NCI-H2171 treated with DMSO at 0.1 percent for 48 hours (cell line): ENCODE results near the gene TTC32.
"Not testable (repeated sequence)": the region's sequence is repeated elsewhere in the genome, so short reads cannot be mapped to it uniquely, and the experiment has no call there.

Experiments used
- DNase-seq: peaks from one replicate; lab custom pipeline; 2025; lab: John Stamatoyannopoulos, UW

Gene TTC32

GRCh38 chr2:19901442-19902215 lies at the start of gene TTC32:
TSS of gene TTC32 (minus strand) at chr2:19901983. CDS start at chr2:19901854, 129 bp downstream.
- peak; percentile 98 for DNase-seq

GRCh38 chr2:19949071-19949470 lies 47.3 kb upstream of the TTC32 start:
- DNase-seq = no peak

- DNase-seq = no peak
Measured at GRCh38 chr2:19947184-19947940, 45.6 kb upstream of the TTC32 start.

- DNase-seq = no peak
Measured at GRCh38 chr2:19944205-19944845, 42.5 kb upstream of the TTC32 start.

- DNase-seq = no peak
Measured at GRCh38 chr2:19943189-19943588, 41.4 kb upstream of the TTC32 start.

- DNase-seq = no peak
Measured at GRCh38 chr2:19942199-19942598, 40.4 kb upstream of the TTC32 start.

GRCh38 chr2:19937004-19937403 lies 35.2 kb upstream of the TTC32 start:
- DNase-seq = no peak

GRCh38 chr2:19936203-19936602 lies 34.4 kb upstream of the TTC32 start:
- DNase-seq = no peak

- DNase-seq = no peak
Measured at GRCh38 chr2:19933351-19933981, 31.7 kb upstream of the TTC32 start.

GRCh38 chr2:19932928-19933327 lies 31.1 kb upstream of the TTC32 start:
- no peak for DNase-seq

GRCh38 chr2:19929226-19929625 lies 27.4 kb upstream of the TTC32 start:
- DNase-seq = no peak

GRCh38 chr2:19927816-19928215 lies 26.0 kb upstream of the TTC32 start:
- DNase-seq = not testable (repeated sequence)

GRCh38 chr2:19924526-19924925 lies 22.7 kb upstream of the TTC32 start:
- not testable (repeated sequence) for DNase-seq

- DNase-seq = not testable (repeated sequence)
Measured at GRCh38 chr2:19922188-19922587, 20.4 kb upstream of the TTC32 start.

GRCh38 chr2:19916385-19916950 lies 14.7 kb upstream of the TTC32 start:
- no peak for DNase-seq

GRCh38 chr2:19914266-19914975 lies 12.6 kb upstream of the TTC32 start:
- no peak for DNase-seq

- DNase-seq = no peak
Measured at GRCh38 chr2:19911808-19912509, 10.2 kb upstream of the TTC32 start.

- DNase-seq = no peak
Measured at GRCh38 chr2:19902216-19902740, 495 bp upstream of the TTC32 start.

GRCh38 chr2:19900931-19901441 lies 797 bp downstream of the TTC32 start:
- DNase-seq = no peak
